RWPE2 (cell line): Measurements from ENCODE around the gene MYOZ3.

ENCODE experiments used
- ATAC-seq: fragments of 200-7000 bp; cut with Tn5 transposase; 3 replicates; pipeline ENCODE4 v1.9.1; 2021; ENCODE audit warnings: low read depth
- DNase-seq: peaks from one replicate; pipeline ENCODE4 v3.0.0-alpha.2; 2020; ENCODE audit warnings: low spot score
- H3K27ac ChIP-seq: fragments of 450-650 bp; 2 replicates; pipeline ENCODE4 v1.5.1; 2017; ENCODE audit warnings: mild to moderate bottlenecking; ENCODE audit not compliant: poor library complexity, severe bottlenecking
- H3K27me3 ChIP-seq: fragments of 250-450 bp; sonication (Bioruptor Pico); 2 replicates; pipeline ENCODE4 v1.5.1; 2021; ENCODE audit warnings: mild to moderate bottlenecking, moderate library complexity; ENCODE audit not compliant: insufficient read depth, poor library complexity, severe bottlenecking
- H3K36me3 ChIP-seq: fragments of 250-450 bp; sonication (Bioruptor Pico); 2 replicates; pipeline ENCODE4 v1.5.1; 2020; ENCODE audit warnings: low read depth, mild to moderate bottlenecking, moderate library complexity
- H3K4me1 ChIP-seq: fragments of 250-450 bp; sonication (Bioruptor Pico); 2 replicates; pipeline ENCODE4 v1.5.1; 2021; ENCODE audit warnings: mild to moderate bottlenecking, moderate library complexity; ENCODE audit not compliant: insufficient read depth, poor library complexity, severe bottlenecking
- H3K4me3 ChIP-seq: fragments of 250-450 bp; sonication (Bioruptor Pico); 2 replicates; pipeline ENCODE4 v1.5.1; 2021; ENCODE audit warnings: mild to moderate bottlenecking, moderate library complexity; ENCODE audit not compliant: severe bottlenecking
- H3K9me3 ChIP-seq: fragments of 250-450 bp; sonication (Bioruptor Pico); 2 replicates; pipeline ENCODE4 v1.5.1; 2021; ENCODE audit warnings: mild to moderate bottlenecking, moderate library complexity; ENCODE audit not compliant: severe bottlenecking
- CTCF ChIP-seq: fragments of 450-650 bp; IDR thresholded peaks from one replicate; pipeline ENCODE4 v1.5.1; 2017; ENCODE audit warnings: mild to moderate bottlenecking, moderate library complexity; ENCODE audit not compliant: poor library complexity, severe bottlenecking

The MYOZ3 gene

GRCh38 chr5:150623152-150623877 lies 37.7 kb upstream of the MYOZ3 start:
- Histone ChIP-seq H3K36me3 (no peaks in the 10 kb centered on the region), H3K9me3 (no peaks in the 10 kb centered on the region), H3K27me3 (no peaks in the 10 kb centered on the region), H3K27ac (no peak overlapping the region), H3K4me3 (no peak overlapping the region), H3K4me1 (no peaks in the 10 kb centered on the region)
- DNase-seq: no peak
- no peak for TF ChIP-seq CTCF
- ATAC-seq: no peak

GRCh38 chr5:150623878-150624216 lies 37.2 kb upstream of the MYOZ3 start:
- H3K4me3 ChIP-seq: no peak overlapping the region
- DNase-seq (no peak), ATAC-seq (no peak)
- no peaks in the 10 kb centered on the region for H3K27me3 ChIP-seq
- TF ChIP-seq CTCF: no peak
- H3K9me3 ChIP-seq: no peaks in the 10 kb centered on the region
- no peaks in the 10 kb centered on the region for H3K4me1 ChIP-seq
- H3K27ac ChIP-seq: no peak overlapping the region
- no peaks in the 10 kb centered on the region for H3K36me3 ChIP-seq

GRCh38 chr5:150624334-150625163 lies 36.5 kb upstream of the MYOZ3 start:
- Histone ChIP-seq H3K9me3 (no peaks in the 10 kb centered on the region), H3K27ac (no peak overlapping the region), H3K27me3 (no peaks in the 10 kb centered on the region), H3K4me1 (no peaks in the 10 kb centered on the region), H3K36me3 (no peaks in the 10 kb centered on the region), H3K4me3 (peak overlapping the region; percentile 70)
- ATAC-seq: peak; percentile 35
- TF ChIP-seq CTCF: peak; percentile 32
- no peak for DNase-seq

GRCh38 chr5:150625164-150625535 lies 35.9 kb upstream of the MYOZ3 start:
- H3K4me1 ChIP-seq: no peaks in the 10 kb centered on the region
- H3K27me3 ChIP-seq: no peaks in the 10 kb centered on the region
- no peaks in the 10 kb centered on the region for H3K36me3 ChIP-seq
- no peak for TF ChIP-seq CTCF
- ATAC-seq (no peak), DNase-seq (no peak)
- no peaks in the 10 kb centered on the region for H3K9me3 ChIP-seq
- H3K4me3 ChIP-seq: peak overlapping the region; percentile 70
- no peak overlapping the region for H3K27ac ChIP-seq
